GM19035 (cell line): ENCODE results near the gene NREP.

Source experiments
- ATAC-seq: cut with Tn5 transposase; IDR thresholded peaks from one replicate; pipeline ENCODE4 v1.9.1; 2021; ENCODE audit not compliant: unreplicated experiment

NREP gene, protein sequence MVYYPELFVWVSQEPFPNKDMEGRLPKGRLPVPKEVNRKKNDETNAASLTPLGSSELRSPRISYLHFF

DNA sequence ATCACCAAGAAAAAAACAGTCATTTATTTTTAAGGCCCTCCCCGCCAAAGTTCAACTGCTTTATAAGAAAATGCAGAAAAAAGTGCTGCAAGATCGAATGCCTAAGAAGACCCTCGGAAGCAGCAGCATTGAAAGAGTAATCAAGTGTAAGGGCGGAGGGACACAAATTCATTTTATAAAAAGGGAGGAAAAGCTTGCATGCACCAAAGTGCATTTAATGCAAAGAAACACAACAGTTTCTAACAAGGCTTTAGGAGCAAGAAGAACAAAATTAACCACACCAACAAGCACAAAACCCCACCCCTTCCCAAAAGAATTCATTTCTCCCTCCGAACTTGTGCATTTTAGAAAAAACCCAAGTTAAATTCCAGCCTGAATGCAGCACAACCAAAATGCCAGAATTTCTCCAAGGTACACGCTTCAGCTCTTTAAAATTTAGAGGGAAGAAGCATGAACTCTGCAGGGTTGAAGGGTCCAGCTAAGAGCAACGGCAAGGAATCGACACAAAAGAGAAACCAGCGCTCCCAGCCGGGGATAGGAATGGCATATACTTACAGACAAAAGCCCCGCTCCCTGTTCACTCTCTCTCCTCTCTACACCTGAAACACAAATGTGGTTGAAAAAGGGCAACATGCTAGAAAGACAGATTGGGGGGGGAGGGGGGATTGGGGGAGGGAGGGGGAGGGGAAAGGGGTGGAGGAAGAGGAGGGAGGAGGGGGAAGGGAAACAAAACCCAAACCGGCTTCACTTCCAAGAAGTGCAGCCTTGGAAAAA, at the start of gene NREP:
Gene NREP (minus strand): TSS at position 614 of the 774 bp plus-strand sequence. CDS start 1,422 bp downstream, outside the sequence.
- ATAC-seq = no peak

DNA sequence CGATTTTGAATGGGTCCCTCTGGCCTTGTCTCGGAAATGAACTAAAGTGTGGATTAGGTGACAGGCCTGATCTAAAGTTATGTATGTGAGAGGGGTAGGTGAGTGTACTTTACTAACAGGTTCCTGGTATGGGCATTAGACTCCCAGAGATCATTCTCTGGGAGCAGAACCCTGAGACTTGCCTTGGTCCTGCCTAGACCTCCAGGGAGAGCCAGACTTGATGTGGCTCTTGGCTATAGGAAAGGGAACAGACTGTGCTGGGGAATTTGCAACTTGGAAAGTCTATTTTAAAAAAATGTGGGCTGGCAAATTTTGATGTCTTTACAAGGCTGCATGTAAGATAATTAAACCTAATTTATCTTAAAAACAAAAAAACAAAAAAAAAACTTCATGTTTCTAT, 49.8 kb upstream of the NREP start:
- no peak for ATAC-seq

DNA sequence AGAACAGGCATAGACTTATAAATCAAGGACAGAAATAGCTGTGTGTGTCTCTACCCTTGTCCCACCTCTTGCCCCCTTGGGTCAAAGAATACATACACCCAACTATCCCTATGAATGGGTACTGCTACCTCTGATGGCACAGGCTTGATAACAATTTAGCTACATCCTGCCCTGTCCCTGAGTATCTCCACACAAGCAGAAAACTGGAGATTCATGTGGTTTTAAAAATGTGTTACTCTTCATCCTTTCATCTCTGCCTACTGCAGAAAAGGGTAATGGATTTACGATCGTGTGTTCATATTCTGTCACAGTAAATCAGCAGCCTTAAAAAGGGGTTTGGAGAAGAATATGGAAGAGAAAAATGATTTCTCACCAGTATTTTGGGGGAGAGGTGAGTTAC, 49.2 kb upstream of the NREP start:
- no peak for ATAC-seq

DNA sequence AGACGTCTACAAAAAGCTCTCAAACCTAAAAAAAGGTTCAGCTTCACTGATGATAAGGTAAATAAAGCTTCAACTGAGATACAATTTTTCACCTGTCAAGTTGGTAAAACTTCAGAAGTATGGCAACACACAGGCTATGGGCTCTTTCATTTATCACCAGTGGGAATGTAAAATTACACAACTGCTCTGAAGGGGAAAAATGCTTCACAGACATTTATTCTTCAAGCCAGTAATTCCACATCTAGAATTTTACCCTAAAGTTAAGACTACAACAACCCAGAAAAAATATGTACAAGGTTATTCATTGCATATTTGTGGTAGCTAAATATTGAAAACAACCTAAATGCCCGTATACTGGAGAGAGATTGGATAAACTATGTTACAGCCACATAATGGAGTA, 48.1 kb upstream of the NREP start:
- ATAC-seq = no peak

DNA sequence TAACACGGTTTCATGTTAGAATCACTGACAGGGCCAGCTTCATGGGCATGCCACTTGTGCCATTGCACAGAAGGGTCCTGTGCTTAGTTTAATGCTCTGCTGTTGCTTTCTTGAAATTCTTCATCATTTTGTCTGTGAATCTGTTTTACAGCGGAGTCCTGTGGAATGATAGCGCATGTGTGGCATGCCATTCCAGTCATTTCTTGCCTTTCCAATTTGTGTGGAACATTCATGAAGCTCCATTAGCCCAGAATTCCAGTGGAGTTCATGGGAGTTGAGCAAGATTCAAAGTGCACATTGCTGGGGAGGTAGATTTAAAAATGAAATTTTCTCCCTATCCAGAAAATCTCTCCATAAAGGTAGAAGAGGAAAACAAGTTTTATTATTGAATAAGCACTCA, 43.4 kb upstream of the NREP start:
- ATAC-seq = no peak

DNA sequence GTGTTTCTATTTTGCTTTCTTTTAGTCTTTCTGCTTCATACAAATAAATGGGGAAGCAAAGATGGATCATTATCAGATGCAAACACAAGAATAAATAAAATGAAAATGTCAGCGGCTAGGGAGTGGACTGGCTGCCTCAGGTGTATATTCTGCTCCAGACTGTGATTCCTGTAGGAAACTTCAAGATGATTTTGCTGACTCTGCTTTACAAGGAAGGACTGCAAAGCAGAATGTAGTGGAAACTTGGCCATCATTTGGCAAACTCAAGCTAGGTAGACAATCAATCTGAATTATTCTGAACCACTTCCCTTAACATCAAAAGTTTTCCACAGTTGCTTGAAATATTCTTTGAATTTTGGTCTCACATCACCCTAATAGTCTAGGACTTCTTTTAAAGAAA, 38.1 kb upstream of the NREP start:
- ATAC-seq = no peak

DNA sequence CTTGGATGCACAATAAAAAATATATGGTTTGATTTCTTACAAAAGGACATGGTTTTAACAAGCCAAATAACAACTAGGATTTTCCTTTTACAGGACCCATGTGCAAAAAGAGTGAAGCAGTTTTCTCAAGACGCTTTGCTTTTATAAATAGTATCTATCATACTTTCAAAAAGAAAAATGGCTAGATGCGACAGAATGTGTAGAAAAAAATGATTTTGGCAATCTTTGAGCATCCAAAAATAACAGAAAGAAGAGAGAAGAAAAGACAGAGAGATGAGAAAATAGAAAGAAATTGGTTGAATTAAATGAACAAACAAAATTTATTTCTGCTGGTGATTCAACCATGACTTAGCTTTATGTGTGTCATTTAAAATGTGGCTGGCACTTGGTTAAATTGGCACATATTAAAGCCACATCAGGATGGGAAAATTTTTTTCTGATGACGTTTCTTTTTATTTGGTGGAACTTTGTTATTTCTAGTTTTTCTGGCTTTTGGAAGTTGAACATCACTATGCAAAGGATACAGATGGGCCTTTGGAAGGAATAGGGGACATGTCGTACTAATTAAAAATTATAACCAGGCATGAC, 35.6 kb upstream of the NREP start:
- no peak for ATAC-seq

DNA sequence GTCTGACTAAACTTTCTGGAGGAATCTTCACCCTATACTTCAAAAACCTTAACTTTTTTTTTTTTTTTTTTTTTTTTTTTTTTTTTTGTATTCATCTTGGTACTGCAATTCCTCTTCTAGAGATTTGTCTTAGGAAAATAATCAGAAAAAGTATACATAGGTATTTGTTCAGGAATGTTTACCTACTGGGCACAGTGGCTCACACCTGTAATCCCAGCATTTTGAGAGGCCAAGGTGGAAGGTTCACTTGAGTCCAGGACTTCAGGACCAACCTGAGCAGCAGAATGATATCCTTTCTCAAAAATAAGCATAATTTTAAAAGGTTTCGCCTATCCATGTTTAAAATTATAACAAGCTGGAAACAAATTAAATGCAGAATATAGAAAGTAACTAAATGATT, 33.3 kb upstream of the NREP start:
- ATAC-seq = no peak

DNA sequence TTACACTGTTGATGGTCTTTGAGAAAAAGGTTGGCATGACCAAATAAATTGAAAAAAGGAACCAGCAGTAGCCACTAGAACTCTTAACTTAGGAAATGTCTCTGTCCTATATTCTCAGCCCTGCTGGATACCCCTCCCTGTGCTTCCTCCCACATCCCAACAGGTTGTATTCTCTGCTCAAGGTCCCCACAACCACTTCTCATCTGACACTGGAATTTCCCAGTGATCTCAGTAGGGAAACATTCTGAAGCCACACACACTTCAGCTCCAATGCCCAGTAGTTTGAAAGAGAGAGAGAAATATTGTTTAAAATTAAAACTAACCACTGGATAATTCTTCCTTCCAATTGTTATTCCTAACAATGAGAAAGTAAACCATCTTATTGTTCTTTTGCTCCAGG, 30.0 kb upstream of the NREP start:
- no peak for ATAC-seq

DNA sequence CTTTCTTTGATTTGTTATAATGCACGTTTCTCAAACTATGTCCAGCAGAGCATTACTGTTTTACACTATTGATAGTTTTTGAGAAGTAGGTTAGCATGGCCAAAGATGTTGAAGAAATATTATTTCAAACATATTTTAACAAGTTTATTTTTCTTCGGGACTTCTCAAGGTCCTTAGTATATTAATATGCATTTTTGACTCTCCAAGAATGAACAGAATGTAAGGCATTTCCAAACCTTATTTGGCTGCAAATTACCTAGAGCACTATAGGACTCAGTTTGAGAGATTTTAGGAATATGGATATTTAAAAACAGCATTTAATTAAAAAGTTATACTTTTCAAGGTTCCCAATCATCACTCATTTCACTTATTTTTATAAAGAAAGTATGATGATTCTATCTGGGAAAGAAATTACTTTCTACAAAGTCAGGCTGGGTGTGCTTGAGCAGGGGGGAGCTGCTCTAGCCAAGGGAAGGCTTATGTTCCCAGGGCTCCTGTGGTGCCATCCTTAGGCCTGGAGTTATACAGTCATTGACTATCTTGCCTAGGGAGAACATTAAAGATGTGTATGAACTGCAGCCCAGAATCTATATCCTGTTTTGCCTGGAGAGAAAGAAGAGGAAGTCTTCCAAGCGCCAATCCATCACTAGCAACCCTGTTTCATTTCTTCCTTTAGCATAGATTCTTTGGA, 27.6 kb upstream of the NREP start:
- ATAC-seq = no peak

DNA sequence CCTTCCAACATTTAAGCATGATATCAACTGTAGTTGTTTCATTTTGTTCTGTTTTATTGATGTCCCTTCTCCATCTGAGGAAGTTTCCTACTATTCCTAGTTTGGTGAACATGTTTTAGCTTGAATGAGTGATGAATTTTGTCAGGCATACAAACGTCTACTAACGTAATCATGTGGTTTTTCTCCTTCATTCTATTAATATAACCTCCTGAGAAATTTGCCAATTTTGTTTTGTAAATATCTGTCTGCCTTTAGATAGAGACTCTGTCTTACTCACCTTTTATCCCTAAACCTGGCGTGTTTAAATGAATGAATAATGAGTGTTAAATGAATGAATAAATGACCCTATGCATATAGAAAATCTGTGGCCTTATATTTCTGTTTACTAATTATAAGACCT, 26.5 kb upstream of the NREP start:
- ATAC-seq = no peak

DNA sequence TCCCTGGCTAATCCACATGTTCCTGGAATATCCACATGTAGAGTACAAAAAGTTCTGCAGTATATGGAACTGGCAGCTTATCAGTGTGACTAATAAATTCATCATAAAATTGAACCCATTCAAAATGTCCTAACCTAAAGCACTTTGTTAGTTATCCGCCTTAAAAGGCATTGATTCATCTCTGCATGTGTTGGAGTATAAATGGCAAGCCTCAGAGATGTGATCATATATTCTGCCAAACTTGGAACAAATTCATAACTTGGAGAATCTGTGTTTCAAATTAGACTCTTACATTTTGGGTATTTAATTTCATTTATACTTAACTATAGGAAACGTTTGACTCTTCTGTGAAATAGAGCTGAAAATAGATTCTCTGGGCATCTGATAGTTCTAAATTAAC, 25.2 kb upstream of the NREP start:
- ATAC-seq = no peak

DNA sequence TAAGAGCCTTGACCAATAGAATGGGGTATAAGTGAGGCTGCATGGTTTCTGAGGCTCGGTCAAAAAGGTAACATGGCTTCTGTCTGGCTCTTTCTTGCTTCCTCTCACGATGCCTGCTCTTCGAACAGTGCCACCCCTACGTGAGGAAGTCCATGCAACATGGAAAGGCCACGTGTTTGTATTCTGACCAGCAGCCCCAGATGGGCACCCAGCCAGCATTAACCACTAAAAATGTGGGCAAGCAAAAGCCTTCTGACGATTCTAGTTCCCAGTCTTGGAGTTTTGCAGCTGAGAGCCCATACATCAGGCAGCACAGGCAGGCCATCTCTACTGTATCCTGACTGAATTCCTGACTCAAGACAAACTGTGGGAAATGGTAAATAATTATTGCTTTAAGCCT, 24.2 kb upstream of the NREP start:
- no peak for ATAC-seq

DNA sequence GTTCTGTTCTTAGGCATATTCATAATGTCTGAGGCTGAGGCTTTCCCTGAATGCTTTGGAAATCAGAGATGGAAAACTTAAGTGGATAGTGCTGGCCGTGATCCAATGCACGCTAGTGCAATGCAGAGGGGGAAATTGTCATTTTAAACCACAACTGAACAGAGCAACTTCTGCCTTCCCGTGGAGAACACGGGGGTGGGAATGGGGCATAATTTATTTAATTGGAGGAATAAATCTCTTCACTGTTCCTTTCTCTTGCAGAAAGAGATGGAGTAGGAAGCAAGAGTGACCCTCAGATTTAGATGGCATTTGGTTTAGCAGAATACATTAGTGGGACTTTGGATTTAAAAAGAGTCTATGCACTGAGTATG, 22.9 kb upstream of the NREP start:
- ATAC-seq = no peak

DNA sequence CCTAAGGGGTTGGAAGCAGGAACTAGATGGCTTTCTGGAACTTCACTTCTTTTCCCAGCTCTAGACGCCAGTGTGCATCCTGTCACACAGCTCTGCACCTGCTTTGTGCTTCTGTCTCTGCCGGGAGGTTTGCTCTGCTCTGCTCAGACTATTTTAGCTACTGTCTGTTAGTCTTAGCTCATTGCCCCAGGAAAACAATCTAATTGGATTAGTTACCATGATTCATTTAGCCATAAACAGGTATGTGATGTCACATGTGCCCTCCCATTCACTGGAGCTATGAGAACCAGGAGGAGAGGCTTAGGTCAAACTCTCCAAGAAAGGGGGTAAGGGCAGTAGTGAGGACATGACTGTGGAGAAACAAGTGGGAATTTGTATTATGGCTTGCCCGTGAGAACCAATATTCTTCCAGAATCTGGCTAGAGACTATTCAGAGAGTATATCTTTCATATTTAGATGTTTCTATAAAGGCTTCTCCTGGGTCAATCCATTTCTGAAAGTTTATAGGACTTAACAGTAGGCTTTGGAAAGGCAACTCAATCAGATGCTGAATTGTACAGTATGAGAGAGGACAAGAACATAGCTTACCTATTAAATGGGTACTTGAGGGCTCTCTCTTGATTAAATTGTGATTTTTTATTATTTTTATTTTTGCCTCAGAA, 22.4 kb upstream of the NREP start:
- no peak for ATAC-seq

DNA sequence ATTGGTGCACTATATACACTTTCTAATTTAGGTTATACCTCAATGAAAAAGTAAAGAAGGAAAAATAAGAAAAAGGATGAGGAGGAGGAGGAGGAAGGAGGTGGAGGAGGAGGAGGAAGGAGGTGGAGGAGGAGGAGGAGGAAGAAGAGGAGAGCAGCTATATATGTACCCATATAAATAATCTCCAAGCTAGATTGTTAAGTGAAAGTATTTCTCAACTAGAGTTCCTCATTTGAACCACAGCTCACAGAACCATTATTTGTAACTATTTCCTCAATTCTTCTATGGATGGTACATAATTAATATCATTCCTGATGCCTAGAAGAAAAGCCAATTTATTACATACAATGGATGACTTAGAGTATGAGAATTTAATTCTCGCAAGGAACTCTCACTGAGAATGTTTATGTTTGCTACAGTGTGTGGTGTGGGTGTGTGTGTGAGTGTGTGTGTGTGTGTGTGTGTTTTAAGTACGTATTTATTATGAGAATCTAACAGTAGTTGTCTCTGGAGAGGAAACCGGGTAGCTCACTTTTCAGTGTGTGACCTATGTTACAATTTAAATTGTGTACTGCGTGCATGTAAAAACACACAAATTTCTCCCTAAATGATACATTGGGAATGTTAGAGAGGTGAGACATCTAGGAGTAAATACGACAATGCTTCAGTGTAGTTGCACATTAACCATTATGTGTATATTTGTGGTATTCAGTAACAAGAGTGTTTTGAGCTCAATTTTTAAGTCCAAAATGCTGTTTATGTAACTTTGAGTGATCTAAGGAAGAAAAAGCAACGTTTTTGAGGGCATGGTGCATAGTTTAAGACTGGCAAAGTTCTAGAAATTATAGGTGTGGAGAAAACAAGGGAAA, 20.2 kb upstream of the NREP start:
- no peak for ATAC-seq

DNA sequence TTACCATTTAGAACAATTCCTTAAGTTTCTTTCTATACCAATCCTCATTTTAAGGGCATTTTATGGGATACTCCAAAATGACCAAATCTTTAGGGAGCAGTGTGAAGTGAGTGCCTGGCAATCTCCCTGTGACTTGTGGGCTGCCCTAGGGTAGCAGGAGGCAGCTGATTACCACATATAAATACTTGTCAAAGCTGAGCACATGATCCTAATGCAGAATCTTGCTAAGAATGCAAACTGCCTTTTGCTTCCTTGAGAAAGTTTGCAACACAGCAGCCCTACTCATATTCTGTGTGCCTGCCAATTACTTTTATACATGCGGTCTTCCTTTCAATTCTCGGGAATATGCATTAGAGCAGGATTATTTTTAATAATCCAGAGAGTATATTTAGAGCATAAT, 18.2 kb upstream of the NREP start:
- ATAC-seq = no peak

DNA sequence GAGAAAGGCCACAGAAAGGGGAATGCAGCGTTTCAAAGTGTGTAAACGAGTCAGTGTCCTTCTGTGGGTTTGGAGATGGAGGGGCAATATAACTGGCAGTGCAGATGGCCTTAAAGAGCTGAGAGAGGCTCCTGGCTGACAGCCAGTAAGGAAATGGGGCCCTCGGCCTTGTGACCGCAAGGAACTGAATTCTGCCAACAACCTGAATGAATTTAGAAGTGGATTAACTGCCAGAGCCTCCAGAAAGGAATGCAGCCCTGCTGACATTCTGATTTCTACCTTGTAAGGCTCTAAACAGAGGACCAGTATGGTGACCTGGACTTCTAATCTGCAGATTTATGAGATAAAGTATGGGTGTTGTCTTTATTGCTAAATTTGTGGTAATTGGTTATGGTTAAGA, 17.5 kb upstream of the NREP start:
- no peak for ATAC-seq

DNA sequence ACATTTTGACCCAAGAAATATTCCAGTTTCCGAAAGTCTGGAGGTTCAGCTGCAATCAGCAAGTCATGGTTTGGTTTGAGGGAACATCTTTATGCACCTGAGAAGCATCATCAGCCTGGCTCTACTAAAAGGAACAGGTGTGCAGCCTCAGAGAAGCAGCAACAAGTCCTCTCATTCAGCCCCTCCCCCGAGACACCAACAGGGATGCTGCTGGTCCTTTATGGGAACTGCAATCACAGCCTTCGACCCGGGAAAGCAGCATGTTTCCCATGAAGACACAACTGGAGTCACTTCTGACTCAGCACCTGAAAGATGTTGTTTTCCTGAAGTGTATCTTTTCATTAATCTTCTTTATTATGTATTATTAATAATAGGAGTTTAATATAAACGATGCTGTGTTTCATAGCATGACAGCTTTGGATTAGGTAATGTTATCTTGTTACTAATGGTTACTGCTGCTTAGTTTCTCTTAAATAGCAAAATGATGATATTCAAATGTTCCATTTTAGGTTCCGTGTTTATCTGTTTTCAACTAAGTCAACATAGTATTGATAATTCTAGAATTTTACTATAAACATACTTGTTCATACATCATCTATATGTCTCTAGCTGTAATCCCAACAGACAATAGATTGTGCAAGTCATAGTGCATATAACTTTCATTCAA, 15.6 kb upstream of the NREP start:
- ATAC-seq = no peak

DNA sequence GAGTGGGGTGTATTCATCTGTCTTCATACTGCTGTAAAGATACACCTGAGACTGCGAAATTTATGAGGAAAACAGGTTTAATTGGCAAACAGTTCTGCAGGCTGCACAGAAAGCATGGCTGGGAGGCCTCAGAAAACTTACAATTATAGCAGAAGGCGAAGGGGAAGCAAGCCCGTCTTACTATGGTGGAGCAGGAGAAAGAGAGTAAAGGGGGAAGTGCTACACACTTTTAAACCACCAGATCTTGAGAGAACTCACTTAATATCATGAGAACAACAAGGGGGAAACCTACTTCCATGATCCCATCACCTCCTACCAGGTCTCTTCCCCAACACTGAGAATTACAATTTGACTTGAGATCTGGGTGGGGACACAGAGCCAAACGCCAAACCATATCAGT, 12.5 kb upstream of the NREP start:
- no peak for ATAC-seq
